H9 (cell line): ENCODE results near the gene ANKMY1. TPM values are rescaled to one million over a fixed set of nuclear protein-coding genes. Genes with fewer than 3 reads are reported as not detected.

Source experiments
- DNase-seq: peaks from one replicate; pipeline ENCODE4 v3.0.0-alpha.2; 2017
- H2AFZ ChIP-seq: one replicate; pipeline ENCODE4 v1.6.1; 2013; ENCODE audit warnings: mild to moderate bottlenecking, low read length, control low read depth, moderate library complexity
- H2AK5ac ChIP-seq: 2 replicates; pipeline ENCODE4 v1.6.1; 2013; ENCODE audit warnings: low read length, control low read depth, mixed read lengths; ENCODE audit not compliant: insufficient read length
- H2BK120ac ChIP-seq: one replicate; pipeline ENCODE4 v1.6.1; 2013; ENCODE audit warnings: low read depth, mild to moderate bottlenecking, low read length, control low read depth, inconsistent platforms; ENCODE audit not compliant: poor library complexity, severe bottlenecking
- H2BK12ac ChIP-seq: 2 replicates; pipeline ENCODE4 v1.6.1; 2013; ENCODE audit warnings: low read length, control low read depth, mixed read lengths, low read depth; ENCODE audit not compliant: insufficient read length
- H2BK15ac ChIP-seq: 2 replicates; pipeline ENCODE4 v1.6.1; 2013; ENCODE audit warnings: low read depth, low read length, control low read depth
- H2BK20ac ChIP-seq: one replicate; pipeline ENCODE4 v1.6.1; 2013; ENCODE audit warnings: low read depth, mild to moderate bottlenecking, low read length, control low read depth, inconsistent platforms; ENCODE audit not compliant: poor library complexity, severe bottlenecking
- H2BK5ac ChIP-seq: 2 replicates; pipeline ENCODE4 v1.6.1; 2013; ENCODE audit warnings: low read length, control low read depth, mixed read lengths; ENCODE audit not compliant: insufficient read length
- H3K14ac ChIP-seq: 2 replicates; pipeline ENCODE4 v1.6.1; 2013; ENCODE audit warnings: low read length, control low read depth; ENCODE audit not compliant: insufficient read depth
- H3K18ac ChIP-seq: 2 replicates; pipeline ENCODE4 v1.6.1; 2013; ENCODE audit warnings: low read depth, mild to moderate bottlenecking, mixed read lengths, low read length, control low read depth; ENCODE audit not compliant: insufficient read length
- H3K23ac ChIP-seq: 2 replicates; pipeline ENCODE4 v1.6.1; 2013; ENCODE audit warnings: low read length, control low read depth, mixed read lengths, low read depth; ENCODE audit not compliant: insufficient read length
- H3K23me2 ChIP-seq: 2 replicates; pipeline ENCODE4 v1.6.1; 2013; ENCODE audit warnings: low read depth, mild to moderate bottlenecking, mixed read lengths, low read length, control low read depth; ENCODE audit not compliant: insufficient read length, poor library complexity, severe bottlenecking
- H3K27ac ChIP-seq: 2 replicates; pipeline ENCODE4 v1.5.1; 2013; ENCODE audit warnings: low read length, control low read depth, mixed read lengths, low read depth; ENCODE audit not compliant: insufficient read length
- H3K27me3 ChIP-seq: 2 replicates; pipeline ENCODE4 v1.6.1; 2013; ENCODE audit warnings: low read length, control low read depth, inconsistent platforms; ENCODE audit not compliant: insufficient read depth
- H3K4ac ChIP-seq: 2 replicates; pipeline ENCODE4 v1.6.1; 2013; ENCODE audit warnings: low read depth, mild to moderate bottlenecking, control low read depth, inconsistent platforms, low read length, moderate library complexity
- H3K4me1 ChIP-seq: 2 replicates; pipeline ENCODE4 v1.6.1; 2013; ENCODE audit warnings: low read length, control low read depth, inconsistent platforms; ENCODE audit not compliant: insufficient read depth
- H3K4me2 ChIP-seq: 2 replicates; pipeline ENCODE4 v1.6.1; 2013; ENCODE audit warnings: low read length, control low read depth, mixed read lengths; ENCODE audit not compliant: insufficient read length, insufficient read depth
- H3K56ac ChIP-seq: 2 replicates; pipeline ENCODE4 v1.6.1; 2013; ENCODE audit warnings: low read depth, mild to moderate bottlenecking, mixed read lengths, low read length, control low read depth; ENCODE audit not compliant: insufficient read length
- H3K79me1 ChIP-seq: 2 replicates; pipeline ENCODE4 v1.6.1; 2013; ENCODE audit warnings: low read depth, mild to moderate bottlenecking, moderate library complexity, low read length, control low read depth, inconsistent platforms; ENCODE audit not compliant: insufficient read depth, poor library complexity, severe bottlenecking
- H3K79me2 ChIP-seq: 2 replicates; pipeline ENCODE4 v1.6.1; 2013; ENCODE audit warnings: low read length, control low read depth, inconsistent platforms; ENCODE audit not compliant: insufficient read depth
- H3K9ac ChIP-seq: 2 replicates; pipeline ENCODE4 v1.6.1; 2013; ENCODE audit warnings: low read length, control low read depth, mixed read lengths; ENCODE audit not compliant: insufficient read length; ENCODE audit errors: extremely low read depth
- H3K9me3 ChIP-seq: one replicate; pipeline ENCODE4 v1.6.1; 2013; ENCODE audit warnings: low read depth, low read length, inconsistent platforms; ENCODE audit not compliant: control insufficient read depth
- H3T11ph ChIP-seq: one replicate; pipeline ENCODE4 v1.6.1; 2013; ENCODE audit warnings: mild to moderate bottlenecking, low read length, control low read depth, inconsistent platforms
- H4K20me1 ChIP-seq: one replicate; pipeline ENCODE4 v1.6.1; 2013; ENCODE audit not compliant: control insufficient read depth, insufficient read length, insufficient read depth
- H4K5ac ChIP-seq: 2 replicates; pipeline ENCODE4 v1.6.1; 2013; ENCODE audit warnings: low read depth, mild to moderate bottlenecking, mixed read lengths, low read length, control low read depth; ENCODE audit not compliant: insufficient read length
- H4K8ac ChIP-seq: replicated peaks from 2 replicates; pipeline ENCODE4 v1.6.1; 2013; ENCODE audit warnings: low read length, control low read depth, mixed read lengths, low read depth; ENCODE audit not compliant: insufficient read length
- H4K91ac ChIP-seq: 2 replicates; pipeline ENCODE4 v1.6.1; 2013; ENCODE audit warnings: low read depth, mild to moderate bottlenecking, moderate library complexity, mixed read lengths, low read length, control low read depth; ENCODE audit not compliant: insufficient read length
- H3K27ac Mint-ChIP-seq, 3 experiments: 2 replicates in 2 of 3; 3 replicates in 1 of 3; pipeline ENCODE4 v1.8.0; 2020 to 2021; ENCODE audit warnings: mixed read lengths in 3 of 3, mild to moderate bottlenecking in 1 of 3, moderate library complexity in 1 of 3
- H3K27me3 Mint-ChIP-seq: 2 replicates; pipeline ENCODE4 v1.8.0; 2021; ENCODE audit warnings: low read depth, mild to moderate bottlenecking, moderate library complexity, mixed read lengths
- H3K36me3 Mint-ChIP-seq, 3 experiments: 2 replicates in 2 of 3; 3 replicates in 1 of 3; pipeline ENCODE4 v1.8.0; 2020 to 2021; ENCODE audit warnings: low read depth in 3 of 3, mixed read lengths in 3 of 3; ENCODE audit not compliant: insufficient read depth in 1 of 3
- H3K4me1 Mint-ChIP-seq, 2 experiments: 2 replicates each; pipeline ENCODE4 v1.8.0; 2020; ENCODE audit warnings: mixed read lengths in 2 of 2
- H3K4me3 Mint-ChIP-seq, 2 experiments: 2 replicates in 1 of 2; 3 replicates in 1 of 2; pipeline ENCODE4 v1.8.0; 2020 to 2021; ENCODE audit warnings: mild to moderate bottlenecking in 2 of 2, mixed read lengths in 2 of 2, moderate library complexity in 1 of 2
- H3K9me3 Mint-ChIP-seq, 2 experiments: 2 replicates in 1 of 2; 3 replicates in 1 of 2; pipeline ENCODE4 v1.8.0; 2020; ENCODE audit warnings: mild to moderate bottlenecking in 2 of 2, mixed read lengths in 2 of 2, moderate library complexity in 1 of 2
- WGBS: extraction: QIAGEN DNeasy Blood & Tissue Kit; methylation state at CpG from one replicate; pipeline ENCODE4 v1.1.7; 2013; ENCODE audit warnings: missing lambda C conversion rate, low lambda C conversion rate, mixed read lengths; ENCODE audit not compliant: insufficient read length; ENCODE audit errors: extremely low coverage; 5-methylcytosine and 5-hydroxymethylcytosine counted together
- total RNA-seq: library from RNA; stranded (reverse); gene quantifications from 2 replicates; pipeline ENCODE4 v1.2.1, GENCODE V29; 2021
- TF ChIP-seq, protein P1 (sequence below): fragments of 200-600 bp; sonication (generic); conservative IDR thresholded peaks from 3 replicates; pipeline ENCODE4 v1.8.0; 2021; ENCODE audit warnings: antibody characterized with exemption, mild to moderate bottlenecking

ANKMY1 gene
- total RNA-seq, 1 experiment from 2014 or later, result 13.7 TPM

DNA sequence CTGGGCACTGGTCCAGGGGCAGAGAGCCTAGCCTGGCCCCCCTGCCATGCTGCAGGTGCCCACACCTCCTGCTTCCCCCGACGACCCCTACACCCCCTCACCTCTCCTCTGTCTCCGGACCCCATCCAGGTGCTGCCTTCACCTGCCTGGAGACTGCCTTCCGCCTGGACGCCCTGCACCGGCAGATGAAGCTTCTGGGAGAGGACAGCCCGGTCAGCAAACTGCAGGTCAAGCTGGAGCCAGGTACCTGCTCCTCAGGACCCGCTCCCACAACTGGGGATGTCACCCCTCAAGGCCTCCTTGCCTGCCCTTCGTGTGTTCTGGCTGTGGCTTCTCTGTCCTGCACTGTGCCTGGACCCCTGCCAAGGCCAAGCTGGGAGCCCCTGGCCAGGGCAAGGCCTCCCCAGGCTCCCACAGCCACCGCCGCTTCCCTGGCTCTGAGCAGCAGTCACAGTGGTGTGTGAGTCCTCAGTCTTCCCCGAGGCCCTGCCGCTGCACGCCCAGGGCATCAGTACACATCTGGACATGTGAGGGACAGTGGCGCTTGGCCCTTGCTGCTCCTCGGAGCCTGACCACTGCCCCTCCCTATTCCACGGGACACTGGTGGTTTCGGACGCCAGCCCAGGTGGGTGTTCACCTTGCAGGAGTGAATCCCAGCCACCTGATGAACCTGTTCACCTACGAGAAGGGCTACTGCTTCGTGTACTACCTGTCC, 16.8 kb upstream of the ANKMY1 start:
- H3K4me2 ChIP-seq, result no peak overlapping the region
- H2BK5ac ChIP-seq, result no peak overlapping the region
- H3K18ac ChIP-seq, result no peak overlapping the region
- no CpG with 5 or more reads among the region's 21 CpGs for WGBS
- Mint-ChIP-seq H3K4me3 (no peak overlapping the region), H3K27me3 (peaks cover 4% of the 10 kb centered on the region), H3K9me3 (no peaks in the 10 kb centered on the region), H3K36me3 (no peaks in the 10 kb centered on the region), H3K27ac (no peak overlapping the region), H3K4me1 (peaks cover under 1% of the 10 kb centered on the region in 2 experiments; a peak in 2 of 4 replicates)
- no peaks in the 10 kb centered on the region for H3K79me1 ChIP-seq
- TF ChIP-seq, protein P1, sequence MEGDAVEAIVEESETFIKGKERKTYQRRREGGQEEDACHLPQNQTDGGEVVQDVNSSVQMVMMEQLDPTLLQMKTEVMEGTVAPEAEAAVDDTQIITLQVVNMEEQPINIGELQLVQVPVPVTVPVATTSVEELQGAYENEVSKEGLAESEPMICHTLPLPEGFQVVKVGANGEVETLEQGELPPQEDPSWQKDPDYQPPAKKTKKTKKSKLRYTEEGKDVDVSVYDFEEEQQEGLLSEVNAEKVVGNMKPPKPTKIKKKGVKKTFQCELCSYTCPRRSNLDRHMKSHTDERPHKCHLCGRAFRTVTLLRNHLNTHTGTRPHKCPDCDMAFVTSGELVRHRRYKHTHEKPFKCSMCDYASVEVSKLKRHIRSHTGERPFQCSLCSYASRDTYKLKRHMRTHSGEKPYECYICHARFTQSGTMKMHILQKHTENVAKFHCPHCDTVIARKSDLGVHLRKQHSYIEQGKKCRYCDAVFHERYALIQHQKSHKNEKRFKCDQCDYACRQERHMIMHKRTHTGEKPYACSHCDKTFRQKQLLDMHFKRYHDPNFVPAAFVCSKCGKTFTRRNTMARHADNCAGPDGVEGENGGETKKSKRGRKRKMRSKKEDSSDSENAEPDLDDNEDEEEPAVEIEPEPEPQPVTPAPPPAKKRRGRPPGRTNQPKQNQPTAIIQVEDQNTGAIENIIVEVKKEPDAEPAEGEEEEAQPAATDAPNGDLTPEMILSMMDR, result no peak
- no peaks in the 10 kb centered on the region; the same call in 1 of the 2 replicates for H3K79me2 ChIP-seq
- no peak overlapping the region for H2AFZ ChIP-seq
- no peak overlapping the region for H3K27ac ChIP-seq
- H2BK120ac ChIP-seq, result no peak overlapping the region
- H3K14ac ChIP-seq, result no peak overlapping the region
- no peak overlapping the region for H4K91ac ChIP-seq
- H3K9me3 ChIP-seq, result no peaks in the 10 kb centered on the region
- no peak for DNase-seq
- no peak overlapping the region for H2BK20ac ChIP-seq
- no peak overlapping the region for H3T11ph ChIP-seq
- no peak overlapping the region for H3K56ac ChIP-seq
- no peak overlapping the region for H2AK5ac ChIP-seq
- H3K23ac ChIP-seq, result no peak overlapping the region
- no peak overlapping the region for H3K4ac ChIP-seq
- H4K5ac ChIP-seq, result no peak overlapping the region
- H3K27me3 ChIP-seq, result peaks cover 2% of the 10 kb centered on the region; the same call in 1 of the 2 replicates
- H2BK15ac ChIP-seq, result no peak overlapping the region
- H3K4me1 ChIP-seq, result no peaks in the 10 kb centered on the region
- no peaks in the 10 kb centered on the region for H4K20me1 ChIP-seq
- H2BK12ac ChIP-seq, result no peak overlapping the region
- no peak overlapping the region for H4K8ac ChIP-seq
- H3K23me2 ChIP-seq, result no peaks in the 10 kb centered on the region
- no peak overlapping the region for H3K9ac ChIP-seq
